Measurements from ENCODE around the gene RERGL.

RERGL gene

DNA sequence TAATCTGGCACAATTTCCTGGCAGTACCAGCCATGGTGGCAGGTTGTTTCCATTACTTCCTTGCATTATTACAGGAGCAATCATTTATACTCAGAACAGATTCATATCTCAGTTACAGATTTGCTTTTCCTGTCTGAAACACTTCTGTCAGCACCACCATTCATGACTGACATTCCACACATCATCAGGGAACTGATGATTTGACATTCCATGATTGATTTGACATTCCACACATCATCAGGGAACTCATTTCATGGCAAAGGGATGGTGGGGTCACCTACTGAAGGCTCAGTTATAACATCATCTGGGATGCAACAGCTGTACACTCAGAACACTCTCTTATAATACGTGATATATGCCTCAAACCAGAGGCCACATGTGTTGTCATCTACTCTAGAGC is 30.9 kb upstream of the RERGL start:
- ATAC-seq: no peak
- TF ChIP-seq GLIS3 (CRISPR knock-in tag; IDR thresholded peaks at IDR 0.05): no peak
- TF ChIP-seq, protein P1, sequence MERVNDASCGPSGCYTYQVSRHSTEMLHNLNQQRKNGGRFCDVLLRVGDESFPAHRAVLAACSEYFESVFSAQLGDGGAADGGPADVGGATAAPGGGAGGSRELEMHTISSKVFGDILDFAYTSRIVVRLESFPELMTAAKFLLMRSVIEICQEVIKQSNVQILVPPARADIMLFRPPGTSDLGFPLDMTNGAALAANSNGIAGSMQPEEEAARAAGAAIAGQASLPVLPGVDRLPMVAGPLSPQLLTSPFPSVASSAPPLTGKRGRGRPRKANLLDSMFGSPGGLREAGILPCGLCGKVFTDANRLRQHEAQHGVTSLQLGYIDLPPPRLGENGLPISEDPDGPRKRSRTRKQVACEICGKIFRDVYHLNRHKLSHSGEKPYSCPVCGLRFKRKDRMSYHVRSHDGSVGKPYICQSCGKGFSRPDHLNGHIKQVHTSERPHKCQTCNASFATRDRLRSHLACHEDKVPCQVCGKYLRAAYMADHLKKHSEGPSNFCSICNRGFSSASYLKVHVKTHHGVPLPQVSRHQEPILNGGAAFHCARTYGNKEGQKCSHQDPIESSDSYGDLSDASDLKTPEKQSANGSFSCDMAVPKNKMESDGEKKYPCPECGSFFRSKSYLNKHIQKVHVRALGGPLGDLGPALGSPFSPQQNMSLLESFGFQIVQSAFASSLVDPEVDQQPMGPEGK (CRISPR knock-in tag; IDR thresholded peaks at IDR 0.05; ENCODE audit: borderline replicate concordance): no peak
- TF ChIP-seq TCF4 (CRISPR knock-in tag; IDR thresholded peaks at IDR 0.05; ENCODE audit: borderline replicate concordance): no peak
- TF ChIP-seq, protein P2, sequence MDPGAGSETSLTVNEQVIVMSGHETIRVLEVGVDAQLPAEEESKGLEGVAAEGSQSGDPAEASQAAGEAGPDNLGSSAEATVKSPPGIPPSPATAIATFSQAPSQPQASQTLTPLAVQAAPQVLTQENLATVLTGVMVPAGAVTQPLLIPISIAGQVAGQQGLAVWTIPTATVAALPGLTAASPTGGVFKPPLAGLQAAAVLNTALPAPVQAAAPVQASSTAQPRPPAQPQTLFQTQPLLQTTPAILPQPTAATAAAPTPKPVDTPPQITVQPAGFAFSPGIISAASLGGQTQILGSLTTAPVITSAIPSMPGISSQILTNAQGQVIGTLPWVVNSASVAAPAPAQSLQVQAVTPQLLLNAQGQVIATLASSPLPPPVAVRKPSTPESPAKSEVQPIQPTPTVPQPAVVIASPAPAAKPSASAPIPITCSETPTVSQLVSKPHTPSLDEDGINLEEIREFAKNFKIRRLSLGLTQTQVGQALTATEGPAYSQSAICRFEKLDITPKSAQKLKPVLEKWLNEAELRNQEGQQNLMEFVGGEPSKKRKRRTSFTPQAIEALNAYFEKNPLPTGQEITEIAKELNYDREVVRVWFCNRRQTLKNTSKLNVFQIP (CRISPR knock-in tag; IDR thresholded peaks at IDR 0.05; ENCODE audit: borderline replicate concordance, low read depth): no peak
- TF ChIP-seq ZNF8 (CRISPR knock-in tag; IDR thresholded peaks at IDR 0.05): no peak

DNA sequence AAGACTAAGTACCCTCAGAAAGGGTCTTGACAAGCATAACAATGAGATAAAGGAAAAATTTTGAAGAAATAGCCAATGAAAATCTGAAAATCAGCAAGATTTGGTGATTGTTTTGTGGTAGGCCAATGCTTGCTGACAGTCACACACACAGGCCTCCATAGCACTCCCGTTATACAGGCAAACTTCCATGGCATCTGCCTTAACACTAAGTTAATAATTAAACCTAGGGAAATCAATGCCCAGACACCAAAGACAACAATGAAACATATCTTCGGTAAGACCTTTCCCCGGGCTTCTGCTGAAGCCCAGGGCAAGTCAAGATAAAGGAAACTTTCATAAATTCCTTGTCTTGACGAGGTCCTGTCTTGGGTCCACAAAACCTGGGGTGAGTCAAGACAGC is 18.6 kb upstream of the RERGL start:
- no peak for ATAC-seq
- no peak for TF ChIP-seq OSR1 (CRISPR knock-in tag; IDR thresholded peaks at IDR 0.05)
- no peak for TF ChIP-seq TCF4 (CRISPR knock-in tag; IDR thresholded peaks at IDR 0.05; ENCODE audit: borderline replicate concordance)
- TF ChIP-seq ZC3H10 (CRISPR knock-in tag; IDR thresholded peaks at IDR 0.05): no peak
- TF ChIP-seq BACH2 (CRISPR knock-in tag; IDR thresholded peaks at IDR 0.05; ENCODE audit: borderline replicate concordance): no peak
- TF ChIP-seq SNAI2 (CRISPR knock-in tag; IDR thresholded peaks at IDR 0.05): no peak
- TF ChIP-seq, protein P3, sequence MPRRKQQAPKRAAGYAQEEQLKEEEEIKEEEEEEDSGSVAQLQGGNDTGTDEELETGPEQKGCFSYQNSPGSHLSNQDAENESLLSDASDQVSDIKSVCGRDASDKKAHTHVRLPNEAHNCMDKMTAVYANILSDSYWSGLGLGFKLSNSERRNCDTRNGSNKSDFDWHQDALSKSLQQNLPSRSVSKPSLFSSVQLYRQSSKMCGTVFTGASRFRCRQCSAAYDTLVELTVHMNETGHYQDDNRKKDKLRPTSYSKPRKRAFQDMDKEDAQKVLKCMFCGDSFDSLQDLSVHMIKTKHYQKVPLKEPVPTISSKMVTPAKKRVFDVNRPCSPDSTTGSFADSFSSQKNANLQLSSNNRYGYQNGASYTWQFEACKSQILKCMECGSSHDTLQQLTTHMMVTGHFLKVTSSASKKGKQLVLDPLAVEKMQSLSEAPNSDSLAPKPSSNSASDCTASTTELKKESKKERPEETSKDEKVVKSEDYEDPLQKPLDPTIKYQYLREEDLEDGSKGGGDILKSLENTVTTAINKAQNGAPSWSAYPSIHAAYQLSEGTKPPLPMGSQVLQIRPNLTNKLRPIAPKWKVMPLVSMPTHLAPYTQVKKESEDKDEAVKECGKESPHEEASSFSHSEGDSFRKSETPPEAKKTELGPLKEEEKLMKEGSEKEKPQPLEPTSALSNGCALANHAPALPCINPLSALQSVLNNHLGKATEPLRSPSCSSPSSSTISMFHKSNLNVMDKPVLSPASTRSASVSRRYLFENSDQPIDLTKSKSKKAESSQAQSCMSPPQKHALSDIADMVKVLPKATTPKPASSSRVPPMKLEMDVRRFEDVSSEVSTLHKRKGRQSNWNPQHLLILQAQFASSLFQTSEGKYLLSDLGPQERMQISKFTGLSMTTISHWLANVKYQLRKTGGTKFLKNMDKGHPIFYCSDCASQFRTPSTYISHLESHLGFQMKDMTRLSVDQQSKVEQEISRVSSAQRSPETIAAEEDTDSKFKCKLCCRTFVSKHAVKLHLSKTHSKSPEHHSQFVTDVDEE (CRISPR knock-in tag; IDR thresholded peaks at IDR 0.05): no peak
- TF ChIP-seq ZFP30 (CRISPR knock-in tag; IDR thresholded peaks at IDR 0.05): no peak
- no peak for TF ChIP-seq PPARA (CRISPR knock-in tag; IDR thresholded peaks at IDR 0.05; ENCODE audit: borderline replicate concordance)
- TF ChIP-seq, protein P1 (CRISPR knock-in tag; IDR thresholded peaks at IDR 0.05; ENCODE audit: borderline replicate concordance): no peak
- TF ChIP-seq, protein P4, sequence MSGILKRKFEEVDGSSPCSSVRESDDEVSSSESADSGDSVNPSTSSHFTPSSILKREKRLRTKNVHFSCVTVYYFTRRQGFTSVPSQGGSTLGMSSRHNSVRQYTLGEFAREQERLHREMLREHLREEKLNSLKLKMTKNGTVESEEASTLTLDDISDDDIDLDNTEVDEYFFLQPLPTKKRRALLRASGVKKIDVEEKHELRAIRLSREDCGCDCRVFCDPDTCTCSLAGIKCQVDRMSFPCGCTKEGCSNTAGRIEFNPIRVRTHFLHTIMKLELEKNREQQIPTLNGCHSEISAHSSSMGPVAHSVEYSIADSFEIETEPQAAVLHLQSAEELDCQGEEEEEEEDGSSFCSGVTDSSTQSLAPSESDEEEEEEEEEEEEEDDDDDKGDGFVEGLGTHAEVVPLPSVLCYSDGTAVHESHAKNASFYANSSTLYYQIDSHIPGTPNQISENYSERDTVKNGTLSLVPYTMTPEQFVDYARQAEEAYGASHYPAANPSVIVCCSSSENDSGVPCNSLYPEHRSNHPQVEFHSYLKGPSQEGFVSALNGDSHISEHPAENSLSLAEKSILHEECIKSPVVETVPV (CRISPR knock-in tag; IDR thresholded peaks at IDR 0.05): no peak
- TF ChIP-seq ARNTL (CRISPR knock-in tag; IDR thresholded peaks at IDR 0.05; ENCODE audit: borderline replicate concordance, low read depth): no peak
- no peak for TF ChIP-seq ZNF70 (CRISPR knock-in tag; IDR thresholded peaks at IDR 0.05)
- no peak for TF ChIP-seq ESRRG (CRISPR knock-in tag; IDR thresholded peaks at IDR 0.05)
- no peak for TF ChIP-seq TOX (CRISPR knock-in tag; IDR thresholded peaks at IDR 0.05; ENCODE audit: borderline replicate concordance)
- no peak for TF ChIP-seq ZNF8 (CRISPR knock-in tag; IDR thresholded peaks at IDR 0.05)
- no peak for TF ChIP-seq CSDC2 (CRISPR knock-in tag; IDR thresholded peaks at IDR 0.05)
- no peak for TF ChIP-seq ISL1 (CRISPR knock-in tag; IDR thresholded peaks at IDR 0.05)
- no peak for TF ChIP-seq ZFP3 (CRISPR knock-in tag; IDR thresholded peaks at IDR 0.05)
- TF ChIP-seq GLIS3 (CRISPR knock-in tag; IDR thresholded peaks at IDR 0.05): no peak

DNA sequence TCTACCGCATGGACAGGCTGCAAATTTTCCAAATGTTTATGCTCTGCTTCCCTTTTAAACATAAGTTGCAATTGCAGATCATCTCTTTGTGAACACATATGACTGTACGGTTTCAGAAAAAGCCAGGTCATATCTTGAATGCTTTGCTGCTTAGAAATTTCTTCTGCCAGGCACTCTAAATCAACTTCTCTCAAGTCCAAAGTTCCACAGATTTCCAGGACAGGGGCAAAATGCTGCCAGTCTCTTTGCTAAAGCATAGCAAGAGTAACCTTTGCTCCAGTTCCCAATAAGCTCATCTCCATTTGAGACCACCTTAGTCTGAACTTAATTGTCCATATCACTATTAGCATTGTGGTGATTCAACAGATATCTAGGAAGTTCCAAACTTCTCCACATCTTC is 13.6 kb upstream of the RERGL start:
- no peak for ATAC-seq
- TF ChIP-seq RARB (CRISPR knock-in tag; IDR thresholded peaks at IDR 0.05) (no peak), OSR1 (CRISPR knock-in tag; IDR thresholded peaks at IDR 0.05) (no peak), ISL1 (CRISPR knock-in tag; IDR thresholded peaks at IDR 0.05) (no peak), ZNF70 (CRISPR knock-in tag; IDR thresholded peaks at IDR 0.05) (no peak), ZNF8 (CRISPR knock-in tag; IDR thresholded peaks at IDR 0.05) (no peak), ZFP30 (CRISPR knock-in tag; IDR thresholded peaks at IDR 0.05) (no peak), GLIS3 (CRISPR knock-in tag; IDR thresholded peaks at IDR 0.05) (no peak), ZC3H10 (CRISPR knock-in tag; IDR thresholded peaks at IDR 0.05) (no peak), BACH2 (CRISPR knock-in tag; IDR thresholded peaks at IDR 0.05; ENCODE audit: borderline replicate concordance) (no peak), PPARA (CRISPR knock-in tag; IDR thresholded peaks at IDR 0.05; ENCODE audit: borderline replicate concordance) (no peak), TCF4 (CRISPR knock-in tag; IDR thresholded peaks at IDR 0.05; ENCODE audit: borderline replicate concordance) (no peak), ZFP3 (CRISPR knock-in tag; IDR thresholded peaks at IDR 0.05) (no peak), CSDC2 (CRISPR knock-in tag; IDR thresholded peaks at IDR 0.05) (no peak), SNAI2 (CRISPR knock-in tag; IDR thresholded peaks at IDR 0.05) (no peak), ARNTL (CRISPR knock-in tag; IDR thresholded peaks at IDR 0.05; ENCODE audit: borderline replicate concordance, low read depth) (no peak)
- TF ChIP-seq, protein P4 (CRISPR knock-in tag; IDR thresholded peaks at IDR 0.05): no peak
- TF ChIP-seq, protein P1 (CRISPR knock-in tag; IDR thresholded peaks at IDR 0.05; ENCODE audit: borderline replicate concordance): no peak

Data from SK-N-SH treated with all-trans-retinoic acid at 6 μM for 48 hours (cell line).